HG03280 (cell line): Measurements from ENCODE around the gene IQGAP2.

Source experiments
- ATAC-seq: cut with Tn5 transposase; IDR thresholded peaks from one replicate; pipeline ENCODE4 v1.9.1; 2021; ENCODE audit warnings: mild to moderate bottlenecking, moderate library complexity; ENCODE audit not compliant: unreplicated experiment

Gene IQGAP2

DNA sequence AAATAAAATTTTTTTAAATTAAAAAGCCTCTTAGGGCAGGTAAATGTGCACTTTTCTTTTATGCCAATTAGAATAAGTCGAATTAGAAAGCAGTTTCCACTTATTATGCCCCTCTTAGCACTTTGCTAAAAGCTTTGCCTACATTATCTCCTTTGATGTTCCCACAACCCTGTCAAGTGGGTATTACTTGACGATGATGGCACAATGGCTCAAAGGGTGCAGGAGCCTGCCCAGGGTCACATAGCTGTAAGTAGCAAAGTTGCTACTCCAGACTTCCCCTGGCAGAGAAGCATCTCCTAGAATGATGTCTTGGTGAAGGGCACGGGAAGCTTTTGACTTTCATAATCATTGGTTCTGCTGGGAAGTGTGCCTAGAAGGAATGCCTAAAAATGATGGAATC is 18.4 kb upstream of the IQGAP2 start:
- ATAC-seq, result no peak

DNA sequence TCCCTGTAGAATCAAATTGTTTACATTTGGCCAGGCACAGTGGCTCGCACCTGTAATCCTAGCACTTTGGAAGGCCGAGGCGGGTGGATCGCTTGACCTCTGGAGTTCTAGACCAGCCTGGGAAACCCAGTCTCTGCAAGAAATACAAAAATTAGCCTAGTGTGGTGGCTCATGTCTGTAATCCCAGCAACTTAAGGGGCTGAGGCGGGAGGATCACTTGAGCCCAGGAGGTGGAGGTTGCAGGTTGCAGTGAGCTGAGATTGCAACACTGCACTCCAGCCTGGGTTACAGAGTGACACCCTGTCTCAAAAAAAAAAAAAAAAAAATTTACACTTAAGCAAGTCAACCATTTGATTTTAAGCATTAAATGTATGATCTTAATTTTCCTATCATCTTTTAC is 17.5 kb upstream of the IQGAP2 start:
- ATAC-seq, result no peak

DNA sequence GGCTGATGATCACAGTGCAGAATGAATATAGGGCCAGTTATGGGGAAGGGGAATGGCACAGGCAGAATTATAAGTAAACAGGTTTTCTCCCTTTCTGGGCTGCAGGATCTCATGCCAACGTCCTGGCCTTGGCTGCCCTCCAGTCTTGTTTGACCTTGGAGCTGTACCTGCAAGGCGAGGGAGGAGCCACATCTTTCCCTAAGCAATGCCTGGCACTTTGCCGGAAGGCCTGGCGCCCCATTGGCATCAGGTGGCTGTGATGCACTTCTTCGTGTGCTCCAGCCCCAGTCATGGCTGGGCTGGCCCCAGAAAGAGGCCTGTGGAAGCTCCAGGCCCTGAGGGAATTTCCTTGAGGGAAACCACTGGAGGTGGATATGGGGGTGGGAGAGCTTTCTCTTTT is 16.7 kb upstream of the IQGAP2 start:
- no peak for ATAC-seq

DNA sequence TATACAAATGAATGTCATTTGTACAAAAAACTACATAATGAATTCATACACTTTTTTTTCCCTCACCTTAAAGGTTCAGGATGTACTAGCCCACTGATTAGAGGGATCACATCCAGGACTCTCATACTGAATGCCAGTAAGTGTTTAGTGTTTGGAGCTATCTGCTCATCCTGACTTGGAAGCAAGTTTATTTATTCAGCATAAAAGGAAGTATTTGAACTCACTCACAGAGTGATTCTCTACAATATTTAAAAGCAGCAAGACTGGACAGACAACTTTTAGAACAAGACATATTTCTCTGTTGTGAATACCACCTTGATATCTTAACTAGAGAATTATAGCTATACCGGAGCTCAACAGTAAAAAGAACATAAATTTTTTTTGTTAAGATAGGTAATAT is 14.8 kb upstream of the IQGAP2 start:
- ATAC-seq, result no peak

DNA sequence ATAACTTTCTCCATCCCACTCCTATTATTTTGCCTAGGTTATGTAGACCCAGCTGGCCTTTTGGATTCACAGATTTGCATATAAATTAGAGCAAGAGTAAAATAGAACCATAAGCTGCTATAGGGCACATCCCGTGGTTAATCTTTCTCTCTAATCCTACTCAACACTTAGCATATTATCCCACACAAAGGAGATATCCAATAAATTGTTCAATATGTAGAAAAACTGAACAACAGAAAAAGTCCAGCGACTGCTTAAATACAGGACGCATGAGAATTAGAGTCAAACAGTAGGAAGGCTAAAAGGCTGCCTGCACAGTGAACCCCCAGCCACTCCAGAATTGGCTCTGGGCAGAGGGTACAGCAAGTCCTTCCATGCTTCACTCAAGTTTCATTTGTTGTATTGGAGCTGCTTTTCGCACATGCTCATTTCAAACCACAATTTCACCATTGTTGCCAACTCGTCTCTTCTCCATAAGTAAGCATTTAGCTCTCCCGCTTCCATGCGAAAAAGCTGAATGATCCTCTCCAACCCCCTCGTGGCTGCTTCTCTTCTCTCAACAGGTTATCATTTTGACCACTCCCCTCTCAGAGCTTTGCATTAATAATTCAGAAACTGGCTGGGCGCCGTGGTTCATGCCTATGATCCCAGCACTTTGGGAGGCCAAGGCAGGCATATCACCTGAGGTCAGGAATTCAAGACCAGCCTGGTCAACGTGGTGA is 14.1 kb upstream of the IQGAP2 start:
- ATAC-seq, result no peak

DNA sequence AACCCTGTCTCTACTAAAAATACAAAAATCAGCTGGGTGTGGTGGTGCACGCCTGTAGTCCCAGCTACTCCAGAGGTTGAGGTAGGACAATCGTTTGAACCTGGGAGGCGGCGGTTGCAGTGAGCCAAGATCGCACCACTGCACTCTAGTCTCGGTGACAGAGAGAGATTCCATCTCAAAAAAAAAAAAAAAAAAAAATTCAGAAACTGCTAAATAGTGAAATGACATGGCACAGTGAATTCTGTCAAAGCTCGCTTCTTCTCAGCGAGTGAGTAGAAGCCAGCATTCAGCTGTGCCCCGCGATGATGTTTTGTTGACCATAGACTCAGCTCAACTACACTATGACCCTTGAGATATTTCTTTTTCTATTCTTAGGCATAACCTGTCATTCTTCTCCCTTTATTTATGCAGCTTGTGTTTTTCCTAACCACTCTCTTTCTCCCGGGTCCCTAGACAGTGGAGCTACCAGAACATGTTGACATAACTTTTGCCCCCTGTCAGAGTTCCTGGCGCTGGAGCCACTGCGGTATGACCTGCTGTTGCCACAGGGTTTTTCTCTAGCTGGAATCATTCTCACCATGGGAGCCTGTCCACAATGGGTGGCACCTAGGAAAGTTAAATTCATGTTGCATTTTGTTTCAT is 13.5 kb upstream of the IQGAP2 start:
- ATAC-seq, result no peak

DNA sequence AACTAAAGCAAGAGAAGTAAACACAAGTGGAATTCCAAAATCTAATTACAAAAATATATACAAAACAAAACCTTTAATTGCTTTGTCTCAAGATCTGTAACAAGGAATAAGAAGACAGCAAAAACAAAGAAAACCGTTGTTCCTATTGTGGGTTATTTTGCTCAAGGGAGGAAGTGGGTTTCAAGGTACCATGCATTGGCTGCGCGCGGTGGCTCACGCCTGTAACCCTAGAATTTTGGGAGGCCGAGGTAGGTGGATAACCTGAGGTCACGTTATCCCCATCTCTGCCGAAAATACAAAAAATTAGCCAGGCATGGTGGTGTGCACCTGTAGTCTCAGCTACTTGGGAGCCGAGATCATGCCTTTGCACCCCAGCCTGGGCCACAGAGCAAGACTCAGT is 12.1 kb upstream of the IQGAP2 start:
- no peak for ATAC-seq

DNA sequence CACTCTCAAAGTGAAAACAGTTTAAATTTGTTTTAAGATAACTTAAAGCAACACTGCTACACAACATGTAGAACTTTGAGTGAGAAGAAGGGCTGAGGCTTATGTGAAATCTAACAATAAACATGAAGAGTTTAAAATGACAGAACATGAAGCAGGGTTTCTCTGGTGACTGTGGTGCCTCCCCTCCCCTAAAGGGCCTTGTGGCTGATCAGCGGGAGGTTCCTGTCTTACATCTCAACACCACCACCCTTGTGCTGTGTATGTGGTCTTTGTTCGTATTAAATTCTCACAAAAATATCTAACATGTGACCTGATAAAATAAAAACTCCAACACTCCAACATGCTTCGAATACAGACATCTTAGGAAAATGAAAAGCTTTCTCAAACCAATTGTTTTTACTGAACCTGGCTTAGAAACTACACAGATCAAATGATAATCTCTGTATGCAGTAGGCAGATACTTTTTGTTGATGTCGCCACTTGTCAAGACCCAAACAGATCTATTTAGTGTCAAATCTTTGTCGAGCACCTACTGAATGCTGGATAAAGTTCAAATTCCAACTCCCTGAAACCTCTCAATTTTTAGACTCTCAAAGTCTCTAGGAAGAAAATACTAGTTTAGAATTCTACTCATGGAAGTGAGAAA is 9.9 kb upstream of the IQGAP2 start:
- no peak for ATAC-seq

DNA sequence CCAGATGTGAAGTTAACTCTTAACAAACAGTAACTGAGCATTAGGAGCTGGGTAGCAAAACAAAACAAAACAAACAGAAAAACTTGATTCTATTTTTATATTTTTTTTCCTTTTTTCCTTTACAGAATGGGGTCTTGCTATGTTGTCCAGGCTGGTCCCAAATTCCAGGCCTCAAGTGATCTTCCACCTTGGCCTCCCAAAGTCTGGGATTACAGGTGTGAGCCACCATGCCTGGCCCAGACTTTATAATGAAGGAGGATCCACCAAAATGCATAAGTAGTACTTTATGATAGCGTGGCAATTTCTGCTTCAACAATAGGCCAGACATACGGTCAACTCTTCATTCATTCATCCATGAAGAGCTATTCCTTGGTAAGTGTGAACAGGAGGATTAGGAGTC is 5.9 kb upstream of the IQGAP2 start:
- ATAC-seq, result no peak

DNA sequence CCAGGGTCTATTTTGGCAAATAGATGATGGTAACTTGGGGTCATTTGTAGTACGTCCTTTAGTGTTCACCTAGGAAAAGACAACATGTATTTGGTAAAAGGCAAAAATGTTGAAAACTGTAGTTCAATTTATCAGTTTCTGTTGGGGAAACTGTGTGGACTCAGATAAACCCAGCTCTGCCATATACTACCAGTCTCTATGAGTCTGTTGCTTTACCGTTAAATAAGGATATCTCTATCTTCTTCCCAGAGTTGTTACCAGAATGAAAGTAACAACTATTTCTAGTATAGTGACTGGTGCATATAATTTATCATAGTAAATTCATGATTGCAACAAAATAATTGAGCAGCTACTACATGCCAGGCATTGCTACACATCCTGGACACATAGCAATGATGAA is 3.8 kb upstream of the IQGAP2 start:
- no peak for ATAC-seq

DNA sequence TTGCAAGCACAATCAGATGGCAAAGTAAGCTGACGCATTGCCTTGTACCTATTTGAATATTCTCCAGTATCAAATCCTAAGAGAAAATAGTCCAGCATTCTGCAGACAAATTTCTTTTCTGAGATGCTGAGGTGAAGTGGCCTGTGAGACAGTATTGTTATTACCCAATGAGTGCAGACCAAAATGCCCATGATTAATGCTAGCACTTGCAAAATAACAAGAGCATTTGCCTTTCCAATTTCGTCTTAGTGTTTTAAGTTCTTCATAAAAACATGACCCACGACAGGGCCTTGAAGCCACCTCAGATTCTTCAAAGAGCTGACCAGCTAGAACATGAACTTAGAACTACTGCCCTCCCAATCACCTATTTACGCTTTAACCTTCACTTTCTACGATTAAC is 2.6 kb upstream of the IQGAP2 start:
- ATAC-seq, result no peak

DNA sequence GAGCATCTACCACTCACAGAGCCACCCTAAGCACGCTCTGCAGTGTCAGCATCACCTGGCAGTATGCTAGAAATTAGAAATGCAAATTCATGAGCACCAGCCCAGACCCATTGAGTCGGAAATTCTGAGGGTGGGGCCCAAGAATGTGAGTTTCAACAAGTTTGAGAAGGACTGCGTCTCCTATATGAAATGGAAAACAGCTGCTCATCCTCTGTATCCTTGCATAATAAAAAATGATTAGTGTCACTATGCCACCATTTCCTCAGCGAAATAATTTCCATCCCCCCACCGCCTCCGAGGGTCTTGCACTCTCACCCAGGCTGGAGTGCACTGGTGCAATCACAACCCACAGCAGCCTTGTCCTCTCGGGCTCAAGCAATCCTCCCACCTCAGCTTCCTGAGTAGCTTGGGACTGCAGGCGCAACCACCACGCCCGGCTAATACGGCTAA is 1.3 kb upstream of the IQGAP2 start:
- no peak for ATAC-seq

DNA sequence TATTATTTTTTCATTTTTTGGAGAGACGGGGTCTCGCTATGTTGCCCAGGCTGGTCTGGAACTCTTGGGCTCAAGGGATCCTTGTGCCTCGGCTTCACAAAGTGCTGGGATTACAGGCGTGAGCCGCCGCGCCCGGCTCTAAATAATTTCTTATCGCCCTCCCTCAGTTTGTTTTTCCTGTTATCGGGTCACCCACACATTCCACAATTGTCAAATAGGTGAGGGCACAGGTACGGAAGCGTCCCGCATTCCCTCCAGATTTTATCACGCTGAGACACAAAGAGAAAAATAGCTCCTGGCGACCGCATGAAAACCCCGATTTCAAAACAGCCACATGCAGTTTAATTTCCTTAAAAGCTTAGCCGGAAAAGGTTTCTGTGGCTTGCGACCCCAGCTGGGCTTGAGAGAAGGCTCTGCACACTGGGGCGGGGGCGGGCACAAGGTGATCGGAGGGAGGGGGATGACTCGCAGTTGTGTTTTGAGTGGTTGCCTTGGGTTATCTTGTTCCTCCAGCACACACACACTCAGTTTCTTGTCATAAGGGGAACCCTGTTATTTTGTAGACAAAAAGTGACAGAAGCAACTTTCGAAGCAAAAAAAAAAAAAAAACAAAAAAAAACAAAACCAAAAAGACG is 717 bp upstream of the IQGAP2 start:
- peak; percentile 49 for ATAC-seq

DNA sequence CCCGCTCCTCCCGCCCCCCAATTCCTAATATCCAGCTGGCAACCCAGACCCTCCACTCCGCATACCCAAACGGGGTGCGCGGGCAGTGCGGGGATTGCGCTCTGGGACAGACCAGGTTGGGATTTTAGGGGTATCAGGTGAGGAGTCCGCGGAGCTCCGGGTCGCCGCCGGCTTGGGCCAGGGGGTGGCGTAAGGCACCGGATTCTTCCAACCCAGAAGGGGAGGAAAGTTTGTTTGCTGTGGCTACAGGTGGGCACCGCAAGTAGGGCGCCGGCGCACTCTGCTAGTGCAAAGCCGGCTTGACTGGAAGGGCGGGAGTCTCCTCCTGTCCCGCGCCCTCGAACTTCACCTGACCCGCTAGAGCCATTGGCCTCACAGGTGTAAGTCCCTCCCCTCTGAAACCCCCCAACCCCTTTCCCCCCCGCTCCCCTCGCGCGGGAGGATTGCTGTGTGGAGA is 709 bp downstream of the IQGAP2 start:
- peak; percentile 20 for ATAC-seq

DNA sequence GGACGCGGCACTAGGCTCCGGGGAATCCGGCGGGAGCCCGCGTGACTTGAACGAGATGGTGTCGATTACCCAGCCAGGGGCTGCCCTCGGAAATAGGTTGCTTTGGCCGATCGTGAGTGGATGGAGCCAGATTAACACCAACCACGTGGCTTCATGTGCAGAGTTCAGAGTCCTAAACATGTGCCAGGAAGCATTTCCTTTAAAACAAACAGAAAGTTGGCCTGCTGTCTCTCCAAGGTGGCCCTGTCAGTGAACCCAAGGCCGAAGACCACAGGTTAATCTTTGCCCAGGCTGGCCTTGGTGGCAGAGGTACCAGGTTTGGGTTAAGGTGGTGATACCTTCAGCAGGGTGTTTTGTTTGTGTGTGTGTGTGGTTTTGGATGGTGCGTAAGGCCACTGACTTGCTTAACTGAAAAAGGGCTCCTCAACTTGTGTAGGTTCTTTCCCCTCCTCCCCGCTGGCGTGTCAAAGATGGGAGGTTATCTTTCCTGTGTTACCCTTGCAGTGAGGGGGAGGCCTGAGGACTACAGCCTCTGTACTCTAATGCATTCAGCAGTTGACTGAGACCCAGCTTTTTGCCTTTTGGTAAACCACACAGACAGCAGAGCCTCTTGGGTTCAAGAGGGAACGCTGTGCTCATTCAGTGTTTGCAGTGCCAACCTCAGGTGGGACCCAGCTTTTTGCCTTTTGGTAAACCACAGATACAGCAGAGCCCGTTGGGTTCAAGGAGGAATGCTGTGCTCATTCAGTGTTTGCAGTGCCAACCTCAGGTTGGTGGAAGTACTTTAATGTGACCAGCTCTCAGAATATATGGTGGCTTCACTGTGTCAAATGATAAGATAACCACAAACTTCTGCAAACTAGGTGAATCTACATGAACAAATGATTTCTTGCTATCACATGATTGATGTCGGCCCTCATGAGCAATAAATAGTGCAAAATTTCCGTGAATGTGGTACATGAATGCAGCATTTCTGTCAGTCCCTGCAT is 1.4 kb downstream of the IQGAP2 start:
- ATAC-seq, result peak; percentile 0

DNA sequence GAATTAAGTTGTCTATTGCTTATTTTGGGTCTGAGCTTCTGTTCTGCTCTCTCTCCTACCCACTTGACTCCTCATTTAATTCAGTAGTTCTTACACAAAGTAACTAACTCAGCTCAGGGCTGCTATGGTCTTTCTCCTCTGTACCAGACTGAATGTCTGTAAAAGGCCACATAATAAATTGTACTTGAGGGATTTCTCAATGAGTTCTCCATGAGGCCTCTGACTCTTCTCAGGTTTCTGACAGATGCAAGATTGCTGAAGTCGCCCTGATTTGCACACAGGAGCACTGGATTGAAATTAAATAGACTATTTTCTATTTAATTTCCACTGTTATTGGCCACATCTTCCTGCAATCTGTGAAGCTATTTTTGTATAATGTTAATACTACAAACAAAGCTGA is 2.9 kb downstream of the IQGAP2 start:
- no peak for ATAC-seq

DNA sequence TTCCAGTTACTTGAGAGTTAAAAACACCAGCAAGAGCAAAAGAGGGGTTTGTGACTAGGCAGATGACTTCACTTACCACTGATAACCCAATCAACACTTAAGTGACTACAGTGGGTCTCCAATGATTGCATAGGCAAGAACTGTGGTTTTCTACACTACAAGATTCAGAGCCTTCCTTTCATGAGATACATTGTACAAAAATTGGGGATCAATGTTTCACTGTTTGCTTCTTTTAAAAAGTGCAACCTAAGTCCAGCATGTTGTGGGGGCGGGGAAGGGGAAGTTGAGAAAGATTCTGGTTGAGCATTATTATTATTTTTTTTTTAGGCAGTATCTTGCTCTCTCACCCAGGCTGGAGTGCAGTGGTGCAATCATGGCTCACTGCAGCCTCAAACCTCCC is 3.6 kb downstream of the IQGAP2 start:
- no peak for ATAC-seq

DNA sequence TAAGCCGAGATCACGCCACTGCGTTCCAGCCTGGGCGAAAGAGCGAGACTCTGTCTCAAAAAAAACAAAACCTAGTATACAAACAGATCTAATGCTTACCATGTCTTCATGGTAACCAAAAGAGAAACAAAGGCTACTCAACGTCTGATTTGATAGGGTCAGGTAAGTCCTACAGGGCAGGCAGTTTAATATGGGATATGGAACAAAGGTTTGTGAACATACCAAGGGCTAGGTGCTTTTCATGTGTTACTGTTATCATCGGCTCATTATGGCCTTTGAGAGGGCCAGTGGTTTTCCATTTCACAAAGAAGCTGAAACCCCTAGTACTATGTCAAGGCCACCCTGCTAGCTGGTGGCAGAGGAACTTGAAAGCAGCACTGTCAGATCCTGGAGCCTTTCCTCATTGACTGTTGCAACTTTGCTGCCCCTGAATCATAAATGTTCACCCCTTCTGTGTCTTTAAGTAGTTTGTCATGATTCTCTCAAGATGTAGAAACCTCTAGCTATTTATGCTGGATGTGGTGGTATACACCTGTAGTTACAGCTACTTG is 5.1 kb downstream of the IQGAP2 start:
- no peak for ATAC-seq

DNA sequence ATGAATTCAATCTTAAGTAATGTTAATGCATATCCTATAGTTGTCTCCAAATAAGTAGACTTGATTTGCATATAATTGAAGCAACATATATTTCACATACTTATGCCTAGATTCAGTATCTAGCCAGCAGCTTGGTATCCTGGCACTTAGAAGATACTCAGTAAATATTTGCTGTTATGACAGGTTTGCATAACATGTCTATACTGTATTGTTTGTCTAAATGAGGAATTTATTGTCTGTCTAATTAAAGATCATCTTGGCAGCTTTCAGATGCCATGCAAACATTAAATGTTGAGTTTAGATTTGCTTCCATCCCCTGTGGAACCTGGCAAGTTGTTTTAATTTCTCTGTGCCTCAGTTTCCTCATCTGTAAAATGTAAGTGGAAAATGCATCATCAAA is 9.4 kb downstream of the IQGAP2 start:
- ATAC-seq, result no peak

DNA sequence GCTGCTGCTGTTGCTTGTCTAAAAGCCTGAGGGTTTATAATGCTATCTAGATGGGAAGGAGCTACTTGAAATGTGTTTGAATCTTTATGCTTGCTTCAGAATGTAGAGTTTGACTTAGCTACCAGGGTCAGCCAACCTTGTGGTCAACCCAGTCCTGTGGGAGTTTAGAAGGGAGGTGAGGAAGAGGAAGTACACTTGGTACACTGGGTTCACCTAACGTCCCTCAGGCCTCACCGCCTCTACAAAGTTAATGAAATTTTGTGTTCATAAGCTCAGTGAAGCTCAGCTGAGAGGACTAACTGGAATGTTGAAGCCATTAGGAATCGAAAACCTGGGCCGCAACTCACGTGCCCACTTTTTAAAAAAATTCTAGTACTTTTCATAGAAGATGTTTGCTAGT is 10.7 kb downstream of the IQGAP2 start:
- no peak for ATAC-seq
